Regular cardiac myocyte (primary cell): ENCODE results near the gene TBC1D9. TPM values are rescaled to one million over a fixed set of nuclear protein-coding genes. Genes with fewer than 3 reads are reported as not detected.

ENCODE experiments used
- total RNA-seq: library from RNA; depleted of rRNA; stranded (reverse); fragments of >200 nt; gene quantifications from 2 replicates; pipeline ENCODE4 v1.2.3, GENCODE V29; 2014

Gene TBC1D9
- 48.2 and 48.3 TPM in 2 replicates for total RNA-seq

DNA sequence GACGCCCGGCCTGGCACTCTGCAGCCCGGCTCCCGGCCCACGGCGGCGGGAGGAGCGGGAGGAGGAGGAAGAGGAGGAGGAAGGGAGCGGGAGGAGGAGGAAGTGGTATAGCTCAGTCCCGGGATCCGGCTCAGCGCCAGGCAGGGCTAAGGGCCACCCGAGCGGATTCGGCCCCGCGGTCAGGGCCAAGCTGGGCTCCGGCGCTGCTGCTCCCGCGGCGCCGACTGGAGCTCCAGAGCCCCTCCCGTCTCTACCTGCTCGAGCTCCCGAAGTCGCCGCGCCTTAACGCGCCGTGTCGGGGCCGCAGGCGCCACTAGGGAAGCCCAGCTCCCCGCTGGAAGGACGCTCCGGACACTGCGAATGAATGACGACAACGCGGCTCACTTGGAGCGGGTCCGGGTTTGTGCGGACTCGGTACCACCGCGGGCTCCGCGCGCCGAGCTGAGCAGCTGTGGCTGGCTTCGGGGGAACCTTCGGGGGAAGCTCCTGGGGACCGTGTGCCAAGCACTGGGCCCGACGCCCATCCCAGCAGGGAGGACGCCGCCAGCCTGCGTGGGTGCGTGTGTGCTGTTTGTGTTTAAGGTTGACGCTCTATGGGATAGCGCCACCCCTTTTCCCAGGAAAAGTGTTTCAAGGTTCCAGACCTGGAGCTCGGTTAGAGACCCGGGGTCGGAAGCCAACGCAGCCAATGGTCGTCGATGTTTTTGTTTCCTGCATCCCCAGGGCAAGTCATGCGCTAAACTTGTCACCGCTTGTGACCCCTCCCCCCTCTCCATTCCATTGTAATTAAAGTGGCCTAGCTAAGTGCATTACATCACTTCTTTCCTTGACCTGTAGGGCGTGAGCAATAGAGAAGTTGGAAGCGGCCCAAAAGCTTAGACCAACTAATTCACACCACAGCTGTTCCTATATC, at the start of gene TBC1D9:
Gene TBC1D9 (minus strand): TSS at position 67 of the 913 bp plus-strand sequence. CDS start 340 bp downstream, outside the sequence.

Other genes starting within 250 kb of the TBC1D9 start
- gene ELMOD2, start 232.2 kb downstream of the TBC1D9 start, total RNA-seq = 26.5 and 35.0 TPM in 2 replicates
- gene UCP1, start 187.4 kb downstream of the TBC1D9 start, total RNA-seq = not detected in 2 replicates